ENCODE results near the gene AVL9. TPM values are rescaled to one million over a fixed set of nuclear protein-coding genes. Genes with fewer than 3 reads are reported as not detected.

Gene AVL9
- total RNA-seq, 4 donors from 2014 or later: 33.6 to 45.1 (median 42.3) TPM

DNA sequence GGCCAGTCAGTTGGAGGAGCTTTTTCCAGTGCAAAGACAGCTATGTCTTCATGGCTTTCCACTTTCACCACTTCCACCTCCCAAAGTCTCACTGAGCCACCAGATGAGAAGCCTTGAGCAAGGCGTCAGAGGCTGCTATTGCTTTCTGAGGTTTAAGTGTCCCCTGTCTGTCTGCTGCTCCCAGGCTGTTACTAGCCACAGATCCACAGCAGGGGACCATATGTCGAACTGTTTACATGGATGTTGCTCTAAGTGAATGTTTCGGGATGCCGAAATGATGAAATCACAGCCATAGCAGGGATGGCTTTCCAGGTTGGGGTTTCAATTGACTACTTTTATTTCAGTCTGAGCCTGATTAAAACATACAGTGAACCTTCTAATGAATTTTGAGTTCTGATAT is 88.5 kb downstream of the AVL9 start:
- Histone ChIP-seq H3K27ac (no peak overlapping the region), H3K4me1 (peaks cover 13 to 15% of the 10 kb centered on the region in 2 donors), H3K36me3 (peaks cover 41 to 42% of the 10 kb centered on the region in 2 donors), H3K27me3 (no peaks in the 10 kb centered on the region), H3K9me3 (no peaks in the 10 kb centered on the region), H3K4me3 (replicated peaks in 1 of 3) (no peak overlapping the region)
- DNase-seq: no peak
- intact Hi-C loops (cut with DNase I): no loop called here
- no peak for TF ChIP-seq CTCF (IDR thresholded peaks at IDR 0.05)
- no peak for TF ChIP-seq POLR2A (IDR thresholded peaks at IDR 0.05)
- WGBS, 2 donors: 95 to 96% methylated on average over 4 of the region's 4 CpGs

DNA sequence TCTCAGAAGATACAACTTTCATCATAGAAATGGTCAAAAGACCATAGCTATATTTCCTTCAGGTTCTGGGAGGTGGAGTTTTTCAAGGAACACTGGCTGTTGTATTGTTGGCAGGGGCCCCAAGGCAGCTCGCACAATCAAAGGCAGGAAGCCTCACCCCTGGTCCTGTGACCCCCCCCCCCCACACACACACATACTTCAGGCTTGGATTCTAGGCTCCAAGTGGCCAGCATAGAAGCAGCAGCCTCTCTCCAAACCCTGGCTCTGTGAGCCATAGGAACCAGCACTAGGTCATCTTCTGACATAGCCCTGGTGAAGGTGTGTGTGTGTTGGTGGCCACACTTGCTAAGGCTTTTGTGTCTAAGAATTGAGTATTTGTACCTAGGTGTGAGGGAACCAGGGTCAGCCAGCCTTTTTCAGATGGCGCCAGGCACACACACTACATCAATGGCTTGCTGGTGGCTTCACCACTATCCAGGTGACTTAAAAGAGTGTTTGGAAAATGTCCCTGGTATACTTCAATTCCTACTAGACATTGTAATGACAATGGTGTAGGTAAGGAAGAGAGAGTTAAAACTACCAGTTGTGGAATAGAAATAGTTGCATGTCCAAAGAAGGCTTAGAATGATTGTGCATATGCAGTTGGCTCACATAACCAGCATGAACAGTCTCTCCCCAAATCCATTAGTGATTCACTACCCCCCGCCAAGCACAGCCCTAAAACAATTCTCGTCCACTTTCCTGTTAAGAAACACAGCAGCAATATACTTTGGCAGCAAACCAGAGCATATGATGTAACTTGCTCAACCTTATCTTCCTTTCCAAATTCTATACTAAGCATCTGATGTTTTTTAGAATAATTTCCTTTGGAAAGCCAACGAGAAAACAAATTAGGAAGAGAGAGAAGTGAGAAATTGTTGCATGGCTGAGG is 91.3 kb downstream of the AVL9 start:
- H3K27me3 ChIP-seq: no peaks in the 10 kb centered on the region
- H3K9me3 ChIP-seq: no peaks in the 10 kb centered on the region
- peaks cover 27 to 33% of the 10 kb centered on the region in 2 donors for H3K36me3 ChIP-seq
- 58 to 63% methylated on average over 5 of the region's 5 CpGs for WGBS, 2 donors
- H3K4me1 ChIP-seq: peaks cover 16 to 18% of the 10 kb centered on the region in 2 donors
- DNase-seq: no peak
- peak overlapping the region in 2 of 3 donors; percentile 21 to 23 for H3K27ac ChIP-seq
- intact Hi-C loops (cut with DNase I): no loop called here
- H3K4me3 ChIP-seq (replicated peaks in 1 of 3): no peak overlapping the region
- TF ChIP-seq CTCF (IDR thresholded peaks at IDR 0.05) (no peak), POLR2A (IDR thresholded peaks at IDR 0.05) (no peak)

- no peaks in the 10 kb centered on the region for H3K9me3 ChIP-seq
- H3K36me3 ChIP-seq: peaks cover 19 to 24% of the 10 kb centered on the region in 2 donors
- peaks cover 16 to 18% of the 10 kb centered on the region in 2 donors for H3K4me1 ChIP-seq
- TF ChIP-seq POLR2A (IDR thresholded peaks at IDR 0.05) (no peak), CTCF (IDR thresholded peaks at IDR 0.05) (no peak)
- no peak overlapping the region for H3K4me3 ChIP-seq (replicated peaks in 1 of 3)
- peak overlapping the region in 1 of 3 donors; percentile 23 for H3K27ac ChIP-seq
- WGBS, 2 donors: 65 to 74% methylated on average over 9 of the region's 9 CpGs
- no peaks in the 10 kb centered on the region for H3K27me3 ChIP-seq
- no peak for DNase-seq
- intact Hi-C loops (cut with DNase I): no loop called here
Observed at GRCh38 chr7:32587411-32587948, 92.2 kb downstream of the AVL9 start.

DNA sequence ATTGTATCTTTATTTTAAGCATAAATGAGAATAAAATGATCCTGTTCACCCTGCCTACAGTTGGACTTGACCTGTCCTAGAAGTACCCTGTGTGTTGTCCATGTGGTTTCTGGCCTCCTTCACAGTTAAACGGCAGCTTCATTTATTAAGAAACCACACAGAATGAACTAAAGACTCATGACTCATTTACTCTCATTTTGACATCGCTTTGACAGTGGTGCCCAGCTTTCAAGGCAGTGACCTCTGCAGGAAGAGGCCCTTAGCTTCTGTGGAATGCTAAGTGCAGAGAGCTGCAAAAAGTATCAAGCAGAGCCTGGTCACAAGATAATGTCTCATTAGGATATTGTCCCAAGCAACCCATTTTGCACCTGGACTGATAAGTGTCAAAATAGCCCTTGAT is 93.4 kb downstream of the AVL9 start:
- H3K9me3 ChIP-seq: no peaks in the 10 kb centered on the region
- peak overlapping the region in 2 of 3 donors; percentile 12 to 30 for H3K27ac ChIP-seq
- DNase-seq: peak; percentile 23 to 51
- no peak overlapping the region for H3K4me3 ChIP-seq (replicated peaks in 1 of 3)
- H3K27me3 ChIP-seq: no peaks in the 10 kb centered on the region
- WGBS, 2 donors: 29 to 34% methylated on average over 2 of the region's 2 CpGs
- intact Hi-C loops (cut with DNase I): no loop called here
- no peak for TF ChIP-seq POLR2A (IDR thresholded peaks at IDR 0.05)
- TF ChIP-seq CTCF (IDR thresholded peaks at IDR 0.05): no peak
- H3K36me3 ChIP-seq: peaks cover 13 to 14% of the 10 kb centered on the region in 2 donors
- H3K4me1 ChIP-seq: peaks cover 16 to 18% of the 10 kb centered on the region in 2 donors

DNA sequence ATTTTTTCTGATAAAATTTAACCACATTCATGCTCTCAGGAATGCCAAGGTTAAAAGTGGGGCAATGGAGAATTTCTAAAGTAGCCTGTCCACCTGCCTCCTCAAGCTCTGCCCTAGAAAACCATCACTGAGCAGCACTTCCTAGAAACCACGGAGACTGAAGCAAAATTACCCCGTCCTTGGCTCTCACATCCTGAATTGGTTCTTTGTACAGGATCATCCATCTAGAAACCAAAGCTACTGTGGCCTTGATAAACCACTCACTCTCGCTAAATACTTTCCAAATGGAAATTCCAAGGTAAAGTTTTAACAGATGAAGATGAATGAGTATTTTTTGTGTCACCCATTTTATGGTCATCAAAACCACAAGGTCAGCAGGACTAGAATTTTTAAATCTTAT is 96.6 kb downstream of the AVL9 start:
- no peak for TF ChIP-seq POLR2A (IDR thresholded peaks at IDR 0.05)
- TF ChIP-seq CTCF (IDR thresholded peaks at IDR 0.05): no peak
- H3K9me3 ChIP-seq: no peaks in the 10 kb centered on the region
- intact Hi-C loops (cut with DNase I): no loop called here
- peaks cover 14 to 18% of the 10 kb centered on the region in 2 donors for H3K4me1 ChIP-seq
- no peak for DNase-seq
- no peaks in the 10 kb centered on the region for H3K27me3 ChIP-seq
- H3K36me3 ChIP-seq: no peaks in the 10 kb centered on the region
- H3K4me3 ChIP-seq (replicated peaks in 1 of 3): no peak overlapping the region
- WGBS, 2 donors: 89 to 92% methylated on average over 3 of the region's 3 CpGs
- no peak overlapping the region for H3K27ac ChIP-seq
